PFSK-1 (cell line): ENCODE data around the gene HSPG2.

Experiments used
- FOXP2 ChIP-seq: optimal IDR thresholded peaks from 2 replicates; pipeline ENCODE3; 2011; ENCODE audit warnings: borderline replicate concordance, control low read depth, inconsistent platforms; ENCODE audit not compliant: insufficient read depth; ENCODE audit errors: extremely low read length, extremely low read depth
- POLR2AphosphoS5 ChIP-seq: IDR thresholded peaks from 2 replicates; pipeline ENCODE4 v1.6.1; 2012; ENCODE audit warnings: low read depth, mild to moderate bottlenecking, control low read depth, low read length, moderate library complexity
- REST ChIP-seq, 2 experiments: IDR thresholded peaks; 2 replicates each; pipeline versions ENCODE4 v1.6.1 to v1.8.0; 2011 to 2012; ENCODE audit warnings: low read depth in 2 of 2, low read length in 2 of 2, control low read depth in 1 of 2, inconsistent platforms in 1 of 2, mild to moderate bottlenecking in 1 of 2, moderate library complexity in 1 of 2; ENCODE audit not compliant: insufficient read depth in 1 of 2
- SIN3A ChIP-seq: IDR thresholded peaks from 2 replicates; pipeline ENCODE4 v1.6.1; 2012; ENCODE audit warnings: mild to moderate bottlenecking, low read length, moderate library complexity, borderline replicate concordance; ENCODE audit not compliant: insufficient read depth
- TAF1 ChIP-seq: IDR thresholded peaks from 2 replicates; pipeline ENCODE4 v1.6.1; 2012; ENCODE audit warnings: low read length, control low read depth, borderline replicate concordance; ENCODE audit not compliant: insufficient read depth

The HSPG2 gene

GRCh38 chr1:21833392-21833976, 103.6 kb downstream of the HSPG2 start:
- TF ChIP-seq SIN3A (no peak), POLR2AphosphoS5 (no peak), FOXP2 (no peak), TAF1 (no peak), REST (IDR thresholded peaks at IDR 0.05; ENCODE audit: insufficient read depth in 1 of 2, low read depth in 2 of 2, low read length in 2 of 2) (no peak)

GRCh38 chr1:21831454-21831970, 105.6 kb downstream of the HSPG2 start:
- no peak for TF ChIP-seq FOXP2
- TF ChIP-seq POLR2AphosphoS5: no peak
- TF ChIP-seq TAF1: no peak
- TF ChIP-seq SIN3A: no peak
- TF ChIP-seq REST (IDR thresholded peaks at IDR 0.05; ENCODE audit: insufficient read depth in 1 of 2, low read depth in 2 of 2, low read length in 2 of 2): no peak

- no peak for TF ChIP-seq TAF1
- TF ChIP-seq SIN3A: no peak
- TF ChIP-seq POLR2AphosphoS5: no peak
- no peak for TF ChIP-seq REST (IDR thresholded peaks at IDR 0.05; ENCODE audit: insufficient read depth in 1 of 2, low read depth in 2 of 2, low read length in 2 of 2)
- no peak for TF ChIP-seq FOXP2
Measured at GRCh38 chr1:21830792-21831453, 106.2 kb downstream of the HSPG2 start.

- no peak for TF ChIP-seq SIN3A
- TF ChIP-seq FOXP2: no peak
- TF ChIP-seq POLR2AphosphoS5: no peak
- no peak for TF ChIP-seq REST (IDR thresholded peaks at IDR 0.05; ENCODE audit: insufficient read depth in 1 of 2, low read depth in 2 of 2, low read length in 2 of 2)
- no peak for TF ChIP-seq TAF1
Measured at GRCh38 chr1:21829294-21829693, 107.8 kb downstream of the HSPG2 start.
